Osteocyte (in vitro differentiated cells): Measurements from ENCODE around the gene PAX5. TPM values are rescaled to one million over a fixed set of nuclear protein-coding genes. Genes with fewer than 3 reads are reported as not detected.

Experiments used
- DNase-seq: peaks from one replicate; pipeline ENCODE4 v3.0.0; 2021; ENCODE audit warnings: mixed read lengths; ENCODE audit not compliant: unreplicated experiment; ENCODE audit errors: extremely low spot score
- H3K27ac Mint-ChIP-seq: one replicate; pipeline ENCODE4 v1.8.0; 2021; ENCODE audit warnings: mild to moderate bottlenecking, mixed read lengths; ENCODE audit not compliant: unreplicated experiment
- H3K27me3 Mint-ChIP-seq: one replicate; pipeline ENCODE4 v1.8.0; 2021; ENCODE audit warnings: mixed read lengths; ENCODE audit not compliant: unreplicated experiment
- H3K36me3 Mint-ChIP-seq: one replicate; pipeline ENCODE4 v1.8.0; 2021; ENCODE audit warnings: mixed read lengths; ENCODE audit not compliant: unreplicated experiment
- H3K4me1 Mint-ChIP-seq: one replicate; pipeline ENCODE4 v1.8.0; 2021; ENCODE audit warnings: mixed read lengths; ENCODE audit not compliant: unreplicated experiment
- H3K4me3 Mint-ChIP-seq: one replicate; pipeline ENCODE4 v1.8.0; 2021; ENCODE audit warnings: mild to moderate bottlenecking, moderate library complexity, mixed read lengths; ENCODE audit not compliant: unreplicated experiment
- H3K9me3 Mint-ChIP-seq: one replicate; pipeline ENCODE4 v1.8.0; 2021; ENCODE audit warnings: mixed read lengths; ENCODE audit not compliant: unreplicated experiment
- total RNA-seq: library from RNA; stranded (reverse); gene quantifications from 2 replicates; pipeline ENCODE4 v1.2.1, GENCODE V29; 2021
- TF ChIP-seq, protein P1 (sequence below): fragments of 200-600 bp; sonication (generic); IDR thresholded peaks from 2 replicates; pipeline ENCODE4 v1.5.0; 2021; ENCODE audit warnings: antibody characterized with exemption, mild to moderate bottlenecking, moderate library complexity

The PAX5 gene
- total RNA-seq, 1 donor from 2014 or later, result not detected

DNA sequence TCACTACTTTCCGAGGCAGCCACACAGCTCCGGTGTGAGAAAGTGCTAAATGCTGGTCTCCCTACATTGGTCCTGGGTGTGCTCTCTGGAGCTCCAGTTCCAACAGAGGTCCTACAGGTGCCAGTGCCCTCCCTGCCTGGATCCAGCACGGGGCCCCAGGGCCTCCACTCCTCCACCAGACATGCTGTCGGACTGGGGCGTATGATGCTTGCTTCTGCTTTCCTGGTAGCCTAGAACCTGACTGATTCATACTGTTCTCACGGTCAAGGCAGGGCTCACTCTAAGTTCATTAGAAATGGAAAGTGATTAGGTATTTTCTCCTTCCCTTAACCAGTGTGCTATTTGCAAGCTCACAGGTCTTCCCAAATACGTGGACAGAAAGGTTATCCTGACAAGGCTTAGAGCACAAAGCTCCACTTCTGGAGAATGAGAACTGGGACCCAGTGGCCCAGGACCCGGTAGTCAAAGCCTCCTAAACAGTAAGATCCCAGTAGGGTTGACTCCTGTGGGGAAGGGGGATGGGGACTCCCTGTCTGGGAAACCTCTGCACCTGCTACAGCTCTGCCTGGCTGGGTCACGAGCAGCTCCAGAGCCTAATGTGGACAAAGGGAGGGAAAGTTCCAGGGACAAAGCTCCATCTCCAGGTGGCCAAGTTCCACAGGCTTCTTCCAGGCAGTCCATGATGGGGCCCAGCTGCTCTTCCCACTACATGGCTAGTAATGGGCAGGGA, 98.1 kb downstream of the PAX5 start:
- TF ChIP-seq, protein P1, sequence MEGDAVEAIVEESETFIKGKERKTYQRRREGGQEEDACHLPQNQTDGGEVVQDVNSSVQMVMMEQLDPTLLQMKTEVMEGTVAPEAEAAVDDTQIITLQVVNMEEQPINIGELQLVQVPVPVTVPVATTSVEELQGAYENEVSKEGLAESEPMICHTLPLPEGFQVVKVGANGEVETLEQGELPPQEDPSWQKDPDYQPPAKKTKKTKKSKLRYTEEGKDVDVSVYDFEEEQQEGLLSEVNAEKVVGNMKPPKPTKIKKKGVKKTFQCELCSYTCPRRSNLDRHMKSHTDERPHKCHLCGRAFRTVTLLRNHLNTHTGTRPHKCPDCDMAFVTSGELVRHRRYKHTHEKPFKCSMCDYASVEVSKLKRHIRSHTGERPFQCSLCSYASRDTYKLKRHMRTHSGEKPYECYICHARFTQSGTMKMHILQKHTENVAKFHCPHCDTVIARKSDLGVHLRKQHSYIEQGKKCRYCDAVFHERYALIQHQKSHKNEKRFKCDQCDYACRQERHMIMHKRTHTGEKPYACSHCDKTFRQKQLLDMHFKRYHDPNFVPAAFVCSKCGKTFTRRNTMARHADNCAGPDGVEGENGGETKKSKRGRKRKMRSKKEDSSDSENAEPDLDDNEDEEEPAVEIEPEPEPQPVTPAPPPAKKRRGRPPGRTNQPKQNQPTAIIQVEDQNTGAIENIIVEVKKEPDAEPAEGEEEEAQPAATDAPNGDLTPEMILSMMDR, result no peak
- H3K27me3 Mint-ChIP-seq, result peaks cover 31% of the 10 kb centered on the region
- no peaks in the 10 kb centered on the region for H3K36me3 Mint-ChIP-seq

DNA sequence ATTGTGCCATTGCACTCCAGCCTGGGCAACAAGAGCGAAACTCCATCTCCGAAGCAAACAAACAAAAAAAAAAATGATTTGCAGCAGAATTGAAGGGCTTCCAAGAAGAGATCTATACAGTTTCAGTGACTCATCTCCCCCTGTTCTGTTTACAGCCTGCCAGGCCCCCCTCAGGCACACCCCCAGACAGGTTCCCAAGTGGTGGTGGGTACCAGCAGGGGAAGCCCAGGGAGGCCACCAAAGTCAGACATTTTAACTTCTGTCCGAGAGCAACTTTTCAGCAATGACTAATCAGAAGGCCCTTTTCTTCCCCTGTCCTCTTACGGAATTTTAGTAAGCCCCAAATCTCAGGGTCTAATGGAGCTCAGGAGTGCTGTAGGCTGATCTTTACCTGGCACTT, 98.7 kb downstream of the PAX5 start:
- no peaks in the 10 kb centered on the region for H3K4me1 Mint-ChIP-seq
- no peak overlapping the region for H3K4me3 Mint-ChIP-seq
- H3K27me3 Mint-ChIP-seq, result peaks cover 31% of the 10 kb centered on the region
- H3K27ac Mint-ChIP-seq, result no peak overlapping the region
- TF ChIP-seq, protein P1, result no peak
- peak; percentile 67 for DNase-seq
- no peaks in the 10 kb centered on the region for H3K9me3 Mint-ChIP-seq
- H3K36me3 Mint-ChIP-seq, result no peaks in the 10 kb centered on the region

More for the DNA sequence above, 98.1 kb downstream of the PAX5 start:
- Mint-ChIP-seq H3K9me3 (no peaks in the 10 kb centered on the region), H3K4me1 (no peaks in the 10 kb centered on the region), H3K4me3 (no peak overlapping the region), H3K27ac (no peak overlapping the region)
- DNase-seq, result peak; percentile 53

DNA sequence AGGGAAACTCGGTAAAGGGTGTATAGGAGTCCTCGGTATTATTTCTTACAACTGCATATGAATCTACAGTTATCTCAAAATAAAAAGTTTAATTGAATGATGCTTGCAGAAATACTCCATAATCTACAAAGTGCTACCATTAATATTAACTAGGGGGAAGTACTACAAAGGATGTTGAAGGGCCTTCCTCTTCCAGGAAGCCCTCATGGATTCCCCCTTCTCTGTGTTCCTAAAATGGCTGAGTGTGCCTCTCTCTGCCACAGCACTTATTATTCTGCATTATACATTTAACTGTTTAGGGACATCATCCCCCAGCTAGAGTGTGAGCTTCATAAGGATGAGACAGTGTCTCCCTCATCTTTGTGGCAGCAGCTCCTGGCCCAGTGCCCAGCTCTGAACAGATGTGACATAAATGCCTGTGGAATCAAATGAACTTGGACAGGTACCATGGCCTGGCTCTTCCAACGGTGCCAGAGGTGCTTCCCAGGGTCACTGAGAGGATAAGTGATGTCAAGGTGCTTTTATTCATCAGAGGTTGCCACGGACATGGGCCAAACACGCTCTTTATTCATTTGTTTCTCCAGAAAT, 99.5 kb downstream of the PAX5 start:
- no peak overlapping the region for H3K4me3 Mint-ChIP-seq
- TF ChIP-seq, protein P1, result no peak
- H3K36me3 Mint-ChIP-seq, result no peaks in the 10 kb centered on the region
- peaks cover 34% of the 10 kb centered on the region for H3K27me3 Mint-ChIP-seq
- H3K27ac Mint-ChIP-seq, result no peak overlapping the region
- H3K4me1 Mint-ChIP-seq, result no peaks in the 10 kb centered on the region
- no peaks in the 10 kb centered on the region for H3K9me3 Mint-ChIP-seq
- peak; percentile 48 for DNase-seq

DNA sequence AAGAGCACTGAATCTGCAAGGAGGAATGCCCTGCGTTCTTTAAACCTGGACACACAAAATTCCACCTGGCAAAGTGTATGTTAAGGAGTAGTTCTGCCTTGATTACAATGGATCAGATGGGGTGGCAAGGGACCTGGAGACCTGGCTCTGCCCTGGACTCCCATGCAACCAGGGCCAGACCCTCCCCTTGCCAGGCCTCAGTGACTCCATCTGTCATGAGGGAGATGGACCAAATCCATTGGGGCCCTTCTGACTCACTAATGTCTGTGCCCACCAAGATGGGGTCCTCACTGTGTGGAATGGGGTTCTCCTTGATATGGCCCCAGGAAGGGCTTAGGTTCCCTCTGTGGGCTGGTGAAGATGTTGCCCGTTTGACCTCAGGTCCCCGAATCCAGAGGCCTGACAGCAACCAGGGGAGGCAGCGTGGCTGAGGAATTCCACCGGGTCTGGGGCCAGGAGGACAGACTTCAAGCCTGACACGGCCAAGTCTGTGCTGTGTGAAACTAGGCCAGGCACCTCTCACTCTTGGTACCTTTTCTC, 100.3 kb downstream of the PAX5 start:
- Mint-ChIP-seq H3K9me3 (no peaks in the 10 kb centered on the region), H3K4me3 (no peak overlapping the region), H3K36me3 (no peaks in the 10 kb centered on the region), H3K27ac (no peak overlapping the region), H3K27me3 (peaks cover 30% of the 10 kb centered on the region), H3K4me1 (no peaks in the 10 kb centered on the region)
- peak; percentile 72 for DNase-seq
- TF ChIP-seq, protein P1, result no peak

DNA sequence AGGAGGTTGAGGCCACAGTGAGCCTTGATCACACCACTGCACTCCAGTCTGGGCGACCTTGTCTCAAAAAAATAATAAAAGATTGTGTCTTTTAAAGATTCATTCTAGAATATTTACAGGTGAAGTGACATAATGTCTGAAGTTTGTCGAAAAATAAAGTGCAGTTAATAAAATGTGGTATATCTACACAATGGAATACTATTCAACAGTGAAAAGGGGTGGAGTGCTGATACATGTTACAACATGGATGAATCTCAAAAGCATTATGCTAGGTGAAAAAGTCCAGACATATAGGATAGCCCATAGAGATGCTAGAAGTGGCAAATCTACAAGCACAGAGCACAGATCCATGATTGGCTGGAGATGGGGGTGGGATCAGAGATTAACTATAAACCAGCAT, 101.9 kb downstream of the PAX5 start:
- H3K36me3 Mint-ChIP-seq, result no peaks in the 10 kb centered on the region
- no peak overlapping the region for H3K4me3 Mint-ChIP-seq
- no peaks in the 10 kb centered on the region for H3K4me1 Mint-ChIP-seq
- TF ChIP-seq, protein P1, result no peak
- peaks cover 25% of the 10 kb centered on the region for H3K27me3 Mint-ChIP-seq
- H3K9me3 Mint-ChIP-seq, result no peaks in the 10 kb centered on the region
- DNase-seq, result no peak
- no peak overlapping the region for H3K27ac Mint-ChIP-seq
